ENCODE results near the gene TMEM218. TPM values are rescaled to one million over a fixed set of nuclear protein-coding genes. Genes with fewer than 3 reads are reported as not detected.
A peak's percentile ranks its signal among the peaks of the same experiment; 100 is the strongest.

Gene TMEM218
- total RNA-seq, 1 experiment from 2014 or later = 26.1 TPM

DNA sequence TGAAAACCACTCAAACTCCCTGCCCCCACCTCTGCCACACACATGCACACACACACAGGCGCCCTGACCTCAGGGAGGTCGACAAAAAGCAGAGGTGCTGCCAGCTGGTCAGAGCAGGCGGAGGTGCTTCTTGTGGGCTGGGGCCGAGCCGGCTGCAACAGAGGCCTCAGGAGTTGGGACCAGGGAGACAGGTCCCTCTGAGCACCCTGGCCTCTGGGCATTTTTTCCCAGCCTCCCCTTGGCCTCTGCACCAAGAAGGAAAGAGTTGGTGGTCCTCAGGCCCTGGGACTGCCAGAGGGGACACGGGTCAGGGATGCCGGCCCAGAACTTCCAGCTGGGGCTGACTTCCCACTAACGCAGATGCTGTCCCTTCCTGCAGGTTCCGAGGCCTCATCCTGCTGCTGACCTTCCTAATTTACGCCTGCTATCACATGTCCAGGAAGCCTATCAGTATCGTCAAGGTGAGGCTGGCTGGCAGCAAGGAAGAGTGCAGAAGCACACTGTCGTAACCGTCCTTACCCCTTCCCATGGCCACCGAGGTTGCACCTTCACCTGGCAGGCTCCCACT is 35.0 kb downstream of the TMEM218 start:
- DNase-seq (ENCODE audit: low spot score) = no peak

DNA sequence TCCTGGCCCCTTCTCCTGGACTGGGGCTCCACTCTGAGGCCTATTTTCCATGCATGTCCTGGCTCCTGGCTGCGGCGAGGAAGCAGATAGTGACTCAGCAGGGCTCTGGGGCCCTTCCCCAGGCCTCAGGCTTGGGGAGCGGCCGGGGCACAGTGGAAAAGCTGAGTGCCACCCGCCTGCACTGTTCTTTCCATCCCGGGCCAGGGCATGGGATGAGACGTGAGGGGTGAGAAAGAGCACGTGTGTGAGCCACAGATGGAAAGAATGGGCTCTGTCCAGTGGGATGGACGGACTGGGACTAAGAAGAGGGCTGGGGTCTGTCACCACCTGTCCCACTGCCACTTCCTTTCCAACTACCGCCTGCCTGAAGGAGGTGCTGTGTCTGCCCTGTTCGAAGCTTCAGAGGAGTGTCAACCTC is 35.5 kb downstream of the TMEM218 start:
- no peak for DNase-seq (ENCODE audit: low spot score)

DNA sequence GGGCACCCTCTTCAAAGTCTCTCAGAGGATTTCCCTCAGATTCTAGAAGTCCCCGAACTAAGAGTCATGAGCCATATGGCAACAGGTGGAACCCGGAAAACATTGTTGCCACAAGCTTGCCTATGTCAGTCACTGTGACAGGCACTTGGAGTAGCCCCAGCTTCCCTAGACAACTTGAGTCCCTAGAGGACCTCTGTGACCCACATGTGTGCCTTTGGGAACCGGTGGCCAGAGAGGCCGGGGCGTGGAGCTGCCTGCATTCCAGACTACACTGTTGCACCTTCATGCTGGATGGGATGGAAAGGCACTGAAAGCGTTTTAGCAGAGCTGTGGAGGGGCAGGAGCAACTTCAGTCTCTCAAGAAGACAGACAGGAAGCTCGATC is 36.2 kb downstream of the TMEM218 start:
- DNase-seq (ENCODE audit: low spot score) = no peak

DNA sequence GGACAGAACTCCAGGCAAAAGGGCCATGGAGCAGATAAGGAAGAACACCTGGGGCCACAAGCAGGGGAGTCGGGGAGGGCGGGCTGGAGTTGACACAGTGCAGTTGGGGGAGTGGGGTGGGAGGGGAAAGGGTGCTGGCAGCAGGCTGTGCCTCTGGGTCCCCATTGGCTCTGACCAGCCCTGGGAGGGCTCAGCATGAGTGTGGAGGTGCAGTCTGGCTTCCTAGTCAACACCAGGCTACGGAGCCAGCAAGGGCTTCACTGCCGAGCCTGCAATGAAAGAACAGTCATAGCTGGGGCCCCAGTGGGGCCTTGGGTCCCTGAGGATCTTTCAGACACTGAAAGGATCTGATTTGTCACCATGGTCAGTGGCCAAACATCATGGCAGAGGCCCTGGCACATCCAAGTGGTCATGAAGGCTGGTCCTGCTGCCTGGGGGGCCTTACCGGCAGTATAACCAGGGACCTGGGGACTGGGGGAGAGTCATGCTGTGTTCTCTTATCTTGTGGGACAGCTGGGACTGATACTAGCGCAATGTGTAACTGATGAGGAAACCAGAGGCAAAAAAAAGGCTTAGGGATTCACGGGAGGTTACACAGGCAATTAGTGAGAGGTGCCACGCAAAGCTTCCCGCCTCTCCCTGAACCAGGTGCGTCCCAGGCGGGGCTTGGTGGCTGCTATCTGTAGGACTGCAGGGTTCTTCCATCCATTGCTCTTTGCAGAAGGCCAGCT is 36.8 kb downstream of the TMEM218 start:
- DNase-seq (ENCODE audit: low spot score) = no peak

DNA sequence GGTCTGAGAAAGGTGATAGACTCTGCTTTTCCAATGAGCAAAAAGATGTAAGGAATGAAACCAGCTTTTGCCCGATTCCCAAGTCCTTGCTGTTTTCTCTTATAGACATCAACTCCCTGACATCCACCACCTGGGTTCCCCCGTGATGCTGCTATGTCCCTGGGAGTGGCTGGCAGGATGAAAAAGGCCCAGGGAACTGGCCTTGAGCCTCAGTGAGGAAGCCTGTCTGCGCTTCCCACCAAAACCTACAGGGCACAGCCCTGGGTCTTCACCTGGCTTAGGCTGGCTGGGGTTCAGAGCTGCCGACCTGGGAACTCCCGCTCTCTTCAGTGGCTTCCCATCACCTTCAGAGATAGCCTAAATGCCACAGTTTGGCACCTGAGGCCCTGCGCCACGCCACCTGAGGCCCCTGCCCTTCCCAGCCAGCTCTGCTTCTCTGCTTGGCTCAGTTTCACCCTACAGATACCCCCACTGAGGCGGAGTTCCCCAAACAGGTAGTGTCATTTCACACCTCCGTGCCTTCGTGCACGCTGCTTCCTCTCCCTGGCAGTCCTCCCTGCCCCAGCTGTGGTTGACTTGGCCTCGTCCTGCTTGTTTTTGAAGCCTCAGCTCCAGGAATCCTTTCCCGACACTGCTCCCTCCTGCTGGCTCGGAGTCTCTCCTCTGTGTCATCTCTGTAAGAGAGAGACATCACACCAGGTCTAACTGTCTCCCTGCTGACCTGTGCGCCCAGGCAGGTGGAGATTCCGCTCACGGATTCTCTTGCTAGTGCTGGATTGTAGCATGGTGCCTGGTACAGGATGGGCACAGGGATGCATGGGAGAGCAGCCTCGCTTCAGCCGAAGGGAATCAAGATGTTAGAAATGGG is 37.6 kb downstream of the TMEM218 start:
- no peak for DNase-seq (ENCODE audit: low spot score)

DNA sequence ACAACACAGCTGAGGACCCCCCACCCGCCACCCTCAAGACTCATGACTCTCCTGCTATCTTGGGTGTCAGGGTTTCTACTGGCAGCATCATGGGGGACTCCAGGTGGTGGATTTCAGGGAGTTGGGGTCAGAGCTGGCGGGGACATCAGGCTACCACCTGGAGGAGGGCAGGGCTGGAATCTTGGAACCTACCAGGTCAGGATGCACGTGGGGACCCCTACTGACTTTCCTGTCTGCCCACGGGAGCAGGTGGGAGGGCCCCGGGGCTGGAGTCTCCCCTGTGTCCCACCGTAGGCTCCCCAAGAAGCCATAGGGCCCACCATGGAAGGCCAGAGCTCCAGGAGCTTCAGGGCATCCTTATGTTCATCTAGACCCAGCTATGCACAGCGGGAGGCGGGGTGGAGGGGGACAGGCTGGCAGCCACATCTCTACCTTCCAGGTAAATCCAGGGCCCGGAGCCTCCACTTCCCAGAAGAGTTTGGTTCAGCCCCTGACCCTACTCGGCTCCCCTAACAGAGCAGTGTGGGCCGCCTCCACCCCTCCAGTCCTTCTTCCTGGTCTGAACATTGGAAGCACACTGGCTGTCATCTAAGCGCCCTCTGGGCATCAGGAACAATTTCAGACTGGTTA is 38.4 kb downstream of the TMEM218 start:
- DNase-seq (ENCODE audit: low spot score) = no peak

DNA sequence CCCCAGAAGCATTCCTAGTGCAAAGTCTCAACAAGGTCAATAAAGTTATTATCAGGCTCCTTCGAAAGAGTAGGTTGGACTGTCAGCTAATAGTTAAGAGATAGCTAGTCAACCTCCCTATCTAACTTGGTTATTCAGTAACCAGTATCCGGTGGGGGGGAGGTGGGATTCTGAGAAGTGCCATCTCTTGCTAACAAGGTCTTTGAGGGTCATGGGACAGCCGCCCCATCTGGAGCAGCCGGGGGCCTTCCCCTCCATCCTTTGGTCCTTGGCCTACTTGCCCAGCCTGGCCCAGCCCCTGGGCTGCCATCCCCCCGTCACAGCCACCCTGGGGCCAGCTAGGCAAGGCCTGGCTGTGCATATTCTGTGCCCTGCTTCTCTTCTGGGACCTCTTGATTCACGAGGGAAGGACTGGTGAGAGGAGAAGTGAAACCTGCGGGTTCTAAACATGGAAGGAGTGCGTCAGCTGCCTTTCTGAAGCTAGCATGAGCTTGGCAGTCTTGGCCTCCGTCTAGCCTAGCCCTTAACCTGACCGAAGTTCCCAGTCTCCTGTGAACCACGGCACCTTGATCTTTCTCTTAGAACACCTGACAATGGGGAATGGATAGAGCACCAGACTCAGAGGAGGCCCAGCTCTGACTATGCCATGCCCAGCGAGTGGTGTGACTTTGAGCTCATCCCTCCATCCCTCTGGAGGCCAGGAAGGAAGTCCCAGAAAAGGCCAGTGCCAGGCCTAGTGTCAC is 39.0 kb downstream of the TMEM218 start:
- no peak for DNase-seq (ENCODE audit: low spot score)

DNA sequence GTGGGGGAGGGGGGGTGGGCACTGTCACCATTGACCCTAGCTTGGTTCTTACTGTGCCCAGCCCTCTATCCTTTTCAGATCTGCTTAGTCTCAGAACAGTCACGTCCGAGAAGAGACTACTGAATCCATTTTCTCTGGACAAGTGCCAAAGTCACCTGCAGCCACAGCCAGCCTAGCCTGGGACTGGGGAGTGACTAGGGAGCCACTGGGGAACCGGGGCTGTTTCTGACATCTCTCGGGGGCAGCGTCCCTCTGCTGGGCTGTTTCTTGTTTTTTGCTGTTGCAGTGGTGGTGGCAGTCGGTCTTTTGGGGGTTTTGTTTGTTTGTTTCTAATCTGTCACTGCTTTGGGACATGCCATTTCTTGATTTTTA is 39.6 kb downstream of the TMEM218 start:
- DNase-seq (ENCODE audit: low spot score) = no peak

DNA sequence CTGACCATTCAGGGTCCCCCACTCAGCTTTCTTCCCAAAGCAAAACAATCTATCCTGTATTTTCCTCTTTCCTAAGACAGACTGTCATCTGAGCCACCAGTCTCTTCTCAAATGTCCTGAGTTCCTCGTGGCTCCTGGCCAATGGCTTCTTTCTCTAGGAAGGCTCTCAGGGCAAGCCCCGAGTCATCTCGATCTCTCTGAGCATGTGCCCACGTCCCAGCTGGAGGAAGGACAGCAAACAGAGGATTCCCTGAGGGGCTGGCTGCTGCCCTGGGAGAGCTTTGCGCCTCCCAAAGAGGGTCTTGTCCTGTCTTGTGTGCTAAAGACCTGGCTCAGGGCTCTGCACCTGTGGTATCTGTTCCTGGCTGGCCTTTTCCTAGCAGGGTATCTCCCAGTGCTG is 40.0 kb downstream of the TMEM218 start:
- no peak for DNase-seq (ENCODE audit: low spot score)

DNA sequence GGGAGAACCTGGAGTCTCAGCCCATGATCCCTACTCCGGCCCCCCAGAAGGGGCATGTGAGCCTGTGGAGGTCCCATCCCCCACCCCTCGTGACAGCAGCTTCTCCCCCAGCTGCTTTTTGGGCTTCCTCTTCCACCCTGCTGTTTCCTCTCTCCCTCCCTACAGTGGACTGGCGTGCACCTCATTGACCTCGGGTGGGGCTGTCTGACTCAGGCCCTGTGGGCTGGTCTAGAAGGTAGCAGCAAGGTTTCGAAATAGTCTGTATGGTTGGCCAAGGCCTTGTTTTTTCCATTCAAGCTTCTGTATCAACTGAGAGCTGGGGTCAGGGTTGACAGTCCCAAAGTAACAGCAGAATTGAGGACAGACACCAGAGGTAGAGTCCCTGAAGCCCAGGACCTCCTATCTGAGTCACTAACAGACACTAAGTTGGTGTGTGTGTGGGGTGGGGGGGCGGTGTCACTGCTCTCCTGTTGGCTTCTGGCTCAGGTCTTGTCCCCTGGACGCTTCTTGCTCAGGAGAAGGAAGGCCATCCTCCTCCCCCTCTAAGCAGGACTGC is 40.6 kb downstream of the TMEM218 start:
- DNase-seq (ENCODE audit: low spot score) = peak; percentile 43

DNA sequence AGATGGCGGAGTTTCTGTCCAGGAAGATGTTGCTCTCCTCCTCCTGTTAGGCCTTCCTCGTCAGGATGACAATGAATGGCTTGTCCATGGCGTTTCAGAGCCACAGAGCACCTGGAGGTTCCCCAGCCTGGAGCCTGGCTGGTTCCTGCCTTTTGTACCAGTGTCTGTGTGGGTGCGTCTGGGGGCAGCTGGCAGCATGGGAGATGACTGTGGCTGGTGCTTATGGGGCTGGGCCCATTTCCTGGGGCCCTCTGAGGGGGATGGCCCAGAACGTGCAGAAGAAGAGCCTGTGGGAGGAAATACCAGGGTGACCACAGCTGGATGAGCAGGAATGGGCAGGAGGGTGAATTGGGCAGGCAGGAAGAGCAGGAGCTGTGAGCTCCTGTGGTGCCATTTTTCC is 41.6 kb downstream of the TMEM218 start:
- no peak for DNase-seq (ENCODE audit: low spot score)

DNA sequence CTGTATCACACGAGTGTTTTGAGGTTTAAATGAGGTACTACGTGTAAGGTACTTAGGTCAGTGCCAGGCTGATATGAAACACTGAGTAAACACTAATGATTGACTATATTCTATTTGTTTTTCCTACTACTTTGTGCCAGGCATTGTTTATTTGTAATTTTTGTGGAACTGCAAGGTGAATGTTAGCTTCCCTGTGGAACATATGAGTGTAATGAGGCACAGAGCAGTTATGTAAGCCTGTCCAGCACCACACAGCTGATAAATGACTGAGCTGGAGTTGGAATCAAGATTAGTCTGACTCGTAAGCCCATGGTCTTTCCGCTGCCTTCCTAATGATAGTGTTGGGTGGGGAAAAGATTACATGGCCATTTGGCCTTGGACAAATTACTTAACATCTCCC is 42.4 kb downstream of the TMEM218 start:
- DNase-seq (ENCODE audit: low spot score) = no peak

DNA sequence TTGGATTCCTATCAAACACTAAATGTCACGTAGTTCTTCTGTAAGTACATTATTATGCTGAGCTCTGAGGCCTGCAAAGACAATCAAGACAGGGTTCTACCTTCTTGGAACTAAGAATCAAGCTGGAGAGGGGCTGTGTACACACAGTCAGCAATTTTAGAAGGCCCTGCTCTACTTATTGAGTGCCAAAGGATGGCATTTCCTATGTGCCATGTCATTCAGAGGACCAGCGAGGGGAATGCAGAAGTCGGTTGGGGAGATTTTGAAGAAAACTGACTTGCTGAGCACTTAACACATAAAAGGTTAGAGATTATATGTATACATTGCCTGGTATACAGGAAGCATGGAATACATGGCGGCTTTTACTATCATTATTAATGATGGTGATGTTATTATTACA is 43.1 kb downstream of the TMEM218 start:
- no peak for DNase-seq (ENCODE audit: low spot score)

DNA sequence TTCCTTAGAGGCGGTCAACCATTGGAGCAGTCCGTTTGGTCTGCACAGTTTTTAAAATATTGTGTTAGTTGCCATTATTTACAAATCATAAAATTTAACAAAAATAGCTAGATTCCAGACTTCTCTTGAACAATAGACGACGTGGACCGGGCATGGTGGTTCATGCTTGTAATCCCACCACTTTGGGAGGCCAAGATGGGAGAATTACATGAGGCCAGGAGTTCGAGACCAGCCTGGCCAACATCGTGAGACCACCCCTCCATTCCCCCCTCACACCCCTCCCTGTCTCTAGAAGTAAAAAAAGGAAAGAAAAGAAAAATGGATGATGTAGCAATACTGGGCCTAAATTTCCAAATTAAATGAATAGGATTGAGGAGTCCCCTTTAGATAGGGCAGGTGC is 47.4 kb downstream of the TMEM218 start:
- DNase-seq (ENCODE audit: low spot score) = no peak

DNA sequence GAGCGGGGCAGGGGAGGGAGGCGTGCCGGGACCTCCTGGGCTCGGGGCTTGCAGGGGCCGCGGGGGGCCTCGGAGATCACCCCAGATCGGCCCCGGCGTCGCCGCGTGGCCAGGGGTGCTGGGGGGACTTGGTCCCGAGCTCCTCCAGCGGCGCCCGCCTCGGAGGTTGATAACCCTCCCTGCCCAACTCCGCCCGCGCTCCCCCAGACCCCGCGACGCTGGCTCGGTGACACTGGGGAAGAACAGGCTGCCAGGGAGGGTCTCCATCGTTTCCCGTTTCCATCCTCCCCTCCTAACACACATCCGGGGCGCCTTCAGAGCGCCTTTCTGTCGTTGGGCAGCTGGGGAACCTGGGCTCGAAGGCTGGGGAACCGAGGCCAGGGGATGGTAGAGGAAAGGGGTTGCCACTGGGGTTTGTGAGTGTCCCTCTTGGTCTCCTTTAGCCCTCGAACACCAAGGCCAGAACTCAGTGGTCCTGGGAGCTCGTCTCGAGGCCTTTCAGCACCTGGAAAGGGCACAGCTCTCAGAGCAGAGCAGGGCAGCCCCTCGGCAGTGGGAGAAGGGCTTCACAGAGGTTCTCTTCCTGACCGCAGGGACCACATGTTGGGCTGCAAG is 47.9 kb downstream of the TMEM218 start:
- no peak for DNase-seq (ENCODE audit: low spot score)

DNA sequence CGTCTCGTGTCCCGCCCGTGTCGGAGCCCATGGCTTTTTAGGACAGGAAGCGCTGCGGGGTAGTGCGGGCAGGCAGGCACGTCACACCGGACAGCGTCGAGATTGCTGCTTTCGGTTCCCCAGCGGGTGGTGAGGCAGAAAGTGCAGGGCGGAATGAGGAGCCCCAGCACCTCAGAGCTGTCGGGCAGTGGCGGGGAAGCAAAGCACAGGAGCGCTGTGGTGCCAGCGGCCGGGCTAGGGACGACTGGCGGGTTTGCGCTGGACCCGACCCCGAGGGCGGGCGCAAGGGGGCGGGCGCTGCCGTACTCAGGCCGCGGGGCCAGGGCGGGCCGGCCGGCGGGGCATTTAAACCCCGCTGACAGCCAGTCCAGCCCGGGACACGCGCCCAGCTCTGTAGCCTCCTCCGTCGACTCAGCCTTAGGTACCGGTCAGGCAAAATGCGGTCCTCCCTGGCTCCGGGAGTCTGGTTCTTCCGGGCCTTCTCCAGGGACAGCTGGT is 48.4 kb downstream of the TMEM218 start, which contains the start of gene SLC37A2:
SLC37A2 (plus strand) TSS at position 375 of the 498 bp plus-strand sequence; CDS start at position 438, 63 bp downstream.
- peak; percentile 34 for DNase-seq (ENCODE audit: low spot score)

DNA sequence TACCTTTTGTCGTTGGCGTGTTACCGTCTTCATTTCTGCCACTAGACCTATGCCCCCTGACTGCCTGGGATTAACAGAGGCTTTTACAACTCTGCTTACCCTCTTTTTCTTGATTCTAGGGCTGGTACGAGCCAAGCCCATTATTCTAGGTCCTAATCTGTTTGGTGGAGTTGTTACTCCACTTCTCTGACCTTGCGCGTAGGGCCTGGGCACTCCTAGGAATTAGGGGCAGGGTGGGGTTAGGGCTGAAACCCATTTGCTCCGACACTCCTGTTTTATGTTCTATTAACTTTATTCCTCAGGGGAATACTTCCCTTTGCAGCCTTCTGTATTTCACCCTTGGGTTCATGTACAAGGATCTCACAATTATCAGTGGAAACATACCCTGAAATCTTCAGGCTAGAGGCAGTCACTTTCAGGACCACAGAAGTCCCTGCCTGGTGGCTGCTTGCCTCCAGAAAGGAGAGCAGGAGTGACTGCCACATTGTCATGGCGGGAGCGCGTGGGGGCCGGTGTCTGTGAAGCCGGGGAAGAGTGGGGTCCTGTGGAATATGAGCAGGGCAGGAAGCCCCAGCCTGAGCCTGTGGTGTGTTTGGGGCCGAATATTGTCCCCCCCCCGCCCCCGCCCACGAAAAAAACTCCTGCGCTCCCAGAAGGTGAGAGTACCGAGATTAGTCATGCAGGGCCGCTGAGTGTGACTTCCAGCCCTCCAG is 49.1 kb downstream of the TMEM218 start:
- DNase-seq (ENCODE audit: low spot score) = no peak

DNA sequence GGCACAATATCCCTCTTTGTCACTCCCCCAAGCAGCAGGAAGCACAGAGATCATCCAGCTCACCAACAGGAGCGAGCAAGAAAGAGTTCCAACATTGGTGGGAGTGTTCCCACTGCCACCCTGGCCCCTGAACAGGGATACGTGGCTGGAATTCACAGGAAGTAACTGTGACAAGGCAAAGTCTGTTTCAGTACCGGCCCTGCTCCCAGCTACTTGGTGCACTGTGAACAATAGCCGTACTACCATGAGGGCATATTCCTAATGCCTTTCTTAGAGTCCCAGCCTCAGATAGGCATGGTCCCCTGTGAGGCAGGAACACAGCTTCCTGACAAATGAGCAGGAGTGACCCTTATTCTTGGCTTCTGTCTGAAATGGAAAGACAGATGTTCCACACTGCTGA is 50.1 kb downstream of the TMEM218 start:
- DNase-seq (ENCODE audit: low spot score) = no peak

DNA sequence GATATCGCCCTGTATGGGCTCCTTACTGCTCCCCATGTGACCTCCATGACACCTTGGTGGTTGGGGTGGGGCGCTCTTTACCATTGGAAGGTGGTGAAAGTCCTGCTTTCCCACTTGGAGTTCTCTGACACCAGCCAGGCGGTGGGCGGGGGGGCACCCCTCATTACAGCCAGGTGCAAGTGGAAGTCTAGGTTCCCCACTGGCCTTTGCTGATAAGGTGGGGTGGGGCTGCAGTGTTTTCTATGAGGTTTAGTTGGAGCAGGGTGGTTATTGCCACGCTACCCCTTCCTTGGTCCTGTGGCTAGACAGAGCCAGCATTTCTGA is 53.8 kb downstream of the TMEM218 start:
- no peak for DNase-seq (ENCODE audit: low spot score)

Data from HT-29 (cell line).